ENCODE results near the gene FAM3C. TPM values are rescaled to one million over a fixed set of nuclear protein-coding genes. Genes with fewer than 3 reads are reported as not detected.
"Not testable (repeated sequence)": the region's sequence is repeated elsewhere in the genome, so short reads cannot be mapped to it uniquely, and the experiment has no call there.

The FAM3C gene
- total RNA-seq, 1 donor from 2014 or later: 203 TPM

DNA sequence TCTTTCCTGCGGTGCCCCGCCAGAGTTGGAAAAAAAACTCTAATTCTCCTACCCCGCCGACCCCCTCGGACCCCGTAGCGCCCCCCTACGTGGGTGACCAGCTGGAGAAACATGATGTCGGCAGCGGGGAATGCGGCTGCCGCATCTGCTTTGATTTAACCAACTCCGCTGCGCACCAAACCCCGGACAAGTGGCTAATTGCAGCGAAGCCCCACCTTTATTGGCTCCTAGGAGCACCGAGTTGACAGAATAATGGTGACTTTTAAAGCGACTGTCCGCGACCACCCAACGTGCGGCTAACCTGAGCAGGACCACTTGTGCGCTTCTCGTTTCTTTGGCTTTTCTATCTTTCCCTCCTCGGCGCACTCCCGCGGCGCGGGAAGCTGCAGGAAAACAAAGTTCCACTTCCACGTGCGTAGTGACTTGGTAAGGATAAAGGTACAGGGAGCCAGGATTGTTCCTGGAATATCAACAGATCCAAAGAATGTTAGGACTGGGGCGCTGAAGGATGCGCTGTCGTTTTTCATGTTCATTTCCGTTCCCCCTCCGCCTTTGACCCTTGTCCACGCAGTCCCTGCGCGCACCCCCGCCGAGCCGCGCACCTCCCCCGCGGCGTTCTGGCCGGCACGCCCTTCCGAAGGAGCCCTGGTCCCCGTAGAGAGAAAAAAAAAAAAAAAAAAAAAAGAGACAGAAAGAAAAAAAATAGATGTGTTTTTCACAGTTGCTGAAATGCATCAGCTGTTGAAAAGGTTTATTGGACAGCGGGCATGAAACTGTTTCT is 65.9 kb downstream of the FAM3C start:
- no peak for DNase-seq (ENCODE audit: low read depth)

DNA sequence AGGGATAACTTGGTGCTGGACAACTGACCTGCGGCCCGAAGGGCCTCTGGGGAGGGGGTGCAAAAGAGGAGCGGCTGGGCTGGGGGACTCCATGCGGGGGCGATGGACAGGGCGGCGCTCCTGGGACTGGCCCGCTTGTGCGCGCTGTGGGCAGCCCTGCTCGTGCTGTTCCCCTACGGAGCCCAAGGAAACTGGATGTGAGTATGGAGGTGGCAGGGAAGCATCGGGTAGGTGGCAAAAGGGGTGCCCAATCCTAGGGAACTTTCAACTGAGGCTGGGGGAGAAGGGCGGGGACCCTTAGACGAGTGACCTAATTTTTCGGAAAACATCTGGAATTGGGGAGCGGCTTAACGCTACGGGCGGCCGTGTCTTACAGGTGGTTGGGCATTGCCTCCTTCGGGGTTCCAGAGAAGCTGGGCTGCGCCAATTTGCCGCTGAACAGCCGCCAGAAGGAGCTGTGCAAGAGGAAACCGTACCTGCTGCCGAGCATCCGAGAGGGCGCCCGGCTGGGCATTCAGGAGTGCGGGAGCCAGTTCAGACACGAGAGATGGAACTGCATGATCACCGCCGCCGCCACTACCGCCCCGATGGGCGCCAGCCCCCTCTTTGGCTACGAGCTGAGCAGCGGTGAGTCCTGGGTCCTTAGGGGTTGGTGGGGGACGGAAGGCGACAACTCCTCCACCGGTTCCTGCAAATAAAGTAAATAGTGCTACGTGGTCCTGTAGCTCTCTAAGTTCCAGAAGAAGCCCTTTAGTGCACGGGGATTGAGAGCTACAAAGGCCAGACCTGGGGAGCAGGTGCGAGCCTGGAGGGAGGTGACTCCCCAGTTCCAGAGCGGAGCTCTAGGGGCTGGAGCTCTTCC is 66.7 kb downstream of the FAM3C start:
- no peak for DNase-seq (ENCODE audit: low read depth)

DNA sequence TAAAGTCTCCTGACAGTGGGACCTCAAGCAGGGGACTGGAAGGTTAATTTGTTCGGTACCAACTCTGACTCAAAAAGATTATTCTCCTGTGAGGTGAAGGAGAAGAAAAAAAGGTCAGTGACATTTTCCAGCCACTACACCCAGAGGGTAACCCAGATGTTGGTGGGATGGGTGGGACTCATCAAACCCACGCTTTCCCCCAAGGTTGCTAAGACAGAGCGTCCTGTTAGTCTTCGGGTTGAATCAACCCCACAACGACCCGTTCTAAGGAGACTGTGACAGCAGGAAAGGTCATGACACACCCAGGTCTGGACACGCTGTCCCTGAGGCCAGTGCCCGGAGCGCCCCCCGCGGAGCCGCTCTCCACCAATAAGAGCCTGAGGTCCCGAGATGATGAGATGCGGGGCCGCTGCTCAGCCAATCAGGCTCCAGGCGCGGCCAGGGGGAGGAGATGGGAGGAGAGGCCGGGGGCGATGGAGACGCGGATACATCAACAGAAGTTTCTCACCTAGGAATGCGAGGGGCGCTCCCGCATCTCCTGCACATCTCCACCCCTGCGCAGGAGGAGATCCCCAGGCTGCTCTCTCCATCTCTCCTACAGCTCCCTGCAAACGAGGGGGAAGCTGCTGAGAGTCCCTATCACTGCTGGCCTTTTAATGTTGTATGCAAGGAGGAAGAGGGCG is 67.5 kb downstream of the FAM3C start, which contains the start of gene WNT16:
TSS of gene WNT16 (plus strand) at position 493 of the 683 bp plus-strand sequence. CDS start 293 bp downstream, outside the sequence.
- no peak for DNase-seq (ENCODE audit: low read depth)

DNA sequence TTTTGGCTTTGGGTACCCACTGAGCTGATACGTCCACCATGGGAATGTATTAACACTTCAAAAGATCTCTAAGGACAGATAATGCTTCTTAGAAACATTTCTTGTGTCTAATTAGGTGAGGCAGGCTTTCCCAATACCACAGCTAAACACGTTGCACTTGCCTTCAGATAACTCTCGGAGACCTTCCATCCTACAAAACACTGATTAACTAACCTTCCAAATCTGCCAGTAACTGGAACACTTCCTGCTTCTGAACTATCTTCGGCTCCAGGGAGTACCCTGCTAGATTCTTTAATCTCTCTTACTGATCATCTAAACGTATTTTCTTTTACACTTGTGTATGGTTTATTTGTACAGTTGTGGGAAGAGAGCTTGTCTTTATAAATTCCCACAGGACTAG is 68.4 kb downstream of the FAM3C start:
- no peak for DNase-seq (ENCODE audit: low read depth)

DNA sequence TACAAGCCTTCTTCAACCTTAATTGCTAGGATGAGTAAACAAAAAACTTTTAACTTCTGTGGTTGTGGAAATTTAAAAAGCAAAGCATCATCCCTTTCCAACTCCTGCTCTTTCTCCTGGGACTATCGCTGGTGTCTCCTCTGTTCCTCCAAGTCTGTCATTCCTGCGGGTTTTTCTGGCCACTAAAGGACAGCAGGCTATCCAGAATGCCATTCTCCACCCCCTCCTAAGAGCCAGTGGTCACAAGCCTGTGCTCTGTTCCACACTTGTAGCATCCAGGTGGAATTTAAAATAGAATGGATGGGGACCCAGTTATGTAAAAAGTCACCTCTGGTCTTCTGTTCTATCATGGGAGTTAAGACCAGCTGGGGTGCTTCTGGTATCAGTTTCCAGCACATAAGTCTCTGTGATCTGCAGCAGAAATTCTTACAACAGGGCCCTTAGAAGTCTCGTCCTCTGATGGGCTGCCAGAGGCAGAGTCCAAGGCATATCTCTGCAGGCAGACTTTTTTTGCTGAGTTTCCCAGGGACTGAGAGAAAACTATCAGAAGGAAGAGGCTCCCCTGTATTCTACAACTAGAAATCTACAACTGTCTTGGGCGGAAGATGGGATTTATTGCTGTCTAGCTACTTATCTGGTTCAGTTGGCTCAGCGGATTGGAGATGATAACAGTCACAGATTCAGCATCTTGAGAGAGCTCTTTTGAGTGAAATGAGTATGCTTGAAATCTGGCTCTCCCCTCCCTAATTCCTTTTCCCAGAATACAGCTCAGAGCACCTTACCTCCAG is 72.4 kb downstream of the FAM3C start:
- no peak for DNase-seq (ENCODE audit: low read depth)

DNA sequence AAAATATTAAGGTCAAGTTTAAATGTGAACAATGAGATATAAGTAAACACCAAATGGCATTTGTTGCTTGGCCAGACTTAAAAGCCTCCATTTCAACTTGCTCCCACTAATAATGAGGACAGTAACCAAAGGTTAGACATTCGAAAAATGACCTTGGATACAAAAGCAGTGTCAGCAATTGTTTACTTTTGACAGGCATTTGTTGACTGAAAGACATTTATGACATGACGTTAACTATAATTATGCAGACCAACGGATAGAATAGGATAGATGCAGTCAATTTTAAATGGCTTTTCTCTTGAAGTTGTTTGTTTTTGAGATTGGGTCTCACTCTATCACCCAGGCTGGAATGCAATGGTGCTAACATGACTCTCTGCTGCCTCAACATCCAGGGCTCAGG is 73.6 kb downstream of the FAM3C start:
- no peak for DNase-seq (ENCODE audit: low read depth)

DNA sequence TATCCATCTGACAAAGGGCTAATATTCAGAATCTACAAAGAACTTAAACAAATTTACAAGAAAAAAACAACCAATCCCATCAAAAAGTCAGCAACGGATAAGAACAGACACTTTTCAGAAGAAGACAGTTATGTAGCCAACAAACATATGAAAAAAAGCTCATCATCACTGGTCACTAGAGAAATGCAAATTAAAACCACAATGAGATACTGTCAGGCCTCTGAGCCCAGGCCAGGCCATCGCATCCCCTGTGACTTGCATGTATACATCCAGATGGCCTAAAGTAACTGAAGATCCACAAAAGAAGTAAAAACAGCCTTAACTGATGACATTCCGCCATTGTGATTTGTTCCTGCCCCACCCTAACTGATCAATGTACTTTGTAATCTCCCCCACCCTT is 80.9 kb downstream of the FAM3C start:
- not testable (repeated sequence) for DNase-seq (ENCODE audit: low read depth)

DNA sequence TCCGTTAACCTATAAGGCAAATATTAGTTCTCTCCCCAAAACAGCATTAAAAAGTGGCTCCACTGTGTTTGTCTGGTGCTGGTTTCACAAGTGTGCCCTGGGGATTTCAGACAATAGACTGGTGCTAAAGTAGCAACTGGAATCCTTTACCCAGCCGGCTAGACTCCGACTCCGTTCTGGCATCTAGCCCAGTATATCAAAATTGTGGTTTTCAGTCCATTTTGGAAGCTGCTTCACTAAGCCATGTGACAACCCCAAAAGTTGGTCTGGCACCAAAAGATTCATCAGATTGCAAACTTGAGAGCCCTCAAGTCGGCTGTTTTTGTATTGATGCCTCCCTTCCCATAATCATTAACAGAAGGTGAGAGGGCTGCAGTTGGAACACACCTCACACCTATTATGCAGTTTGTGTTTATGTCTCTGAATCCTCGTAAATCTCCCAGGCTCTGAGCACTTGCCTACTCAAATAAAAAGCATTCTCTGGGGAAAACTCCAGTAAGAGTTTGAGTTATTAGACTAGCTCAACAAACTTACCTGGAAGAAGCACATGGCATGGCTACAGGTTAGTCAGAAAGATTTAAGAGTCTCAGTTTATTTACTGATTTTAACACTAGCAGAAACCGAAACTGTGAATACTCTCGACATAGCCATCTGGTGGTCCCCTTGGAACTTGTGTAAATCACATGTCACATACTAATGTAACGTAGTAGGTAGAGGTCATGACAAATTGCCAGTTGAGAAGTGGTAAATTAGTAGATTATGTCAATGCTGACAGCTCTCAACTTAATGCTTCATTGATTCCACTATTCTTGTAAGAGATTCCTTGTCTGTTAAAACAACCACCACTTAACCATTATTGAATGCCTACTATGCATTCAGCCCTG is 82.1 kb downstream of the FAM3C start:
- DNase-seq (ENCODE audit: low read depth): peak; percentile 93

DNA sequence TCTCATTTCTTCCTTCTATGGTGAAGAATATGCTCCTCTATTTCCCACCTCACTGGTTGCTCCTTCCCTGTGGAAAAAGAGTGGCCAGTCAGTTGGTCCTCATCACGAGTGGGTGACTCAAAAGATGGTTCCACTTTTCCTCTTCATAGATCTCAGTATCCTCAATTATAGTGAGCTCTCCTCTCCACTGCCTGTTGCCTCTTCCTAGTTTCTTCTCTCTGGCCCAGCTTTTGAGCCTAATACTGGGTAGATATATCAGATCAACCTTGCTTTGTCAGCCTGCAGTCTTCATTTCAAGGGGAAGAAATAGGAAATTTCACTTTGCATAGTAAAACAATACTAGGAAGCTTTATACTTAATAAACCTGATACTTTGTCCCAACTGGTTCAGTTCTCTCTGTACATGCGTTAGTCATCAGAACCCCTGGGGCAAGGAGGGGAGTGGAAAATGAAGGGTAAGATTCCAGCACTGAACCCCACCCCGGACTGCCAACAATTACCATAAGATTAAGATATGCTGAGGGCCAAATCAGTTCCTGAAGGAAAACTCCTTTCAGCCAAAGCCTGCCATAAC is 82.8 kb downstream of the FAM3C start:
- DNase-seq (ENCODE audit: low read depth): peak; percentile 76

DNA sequence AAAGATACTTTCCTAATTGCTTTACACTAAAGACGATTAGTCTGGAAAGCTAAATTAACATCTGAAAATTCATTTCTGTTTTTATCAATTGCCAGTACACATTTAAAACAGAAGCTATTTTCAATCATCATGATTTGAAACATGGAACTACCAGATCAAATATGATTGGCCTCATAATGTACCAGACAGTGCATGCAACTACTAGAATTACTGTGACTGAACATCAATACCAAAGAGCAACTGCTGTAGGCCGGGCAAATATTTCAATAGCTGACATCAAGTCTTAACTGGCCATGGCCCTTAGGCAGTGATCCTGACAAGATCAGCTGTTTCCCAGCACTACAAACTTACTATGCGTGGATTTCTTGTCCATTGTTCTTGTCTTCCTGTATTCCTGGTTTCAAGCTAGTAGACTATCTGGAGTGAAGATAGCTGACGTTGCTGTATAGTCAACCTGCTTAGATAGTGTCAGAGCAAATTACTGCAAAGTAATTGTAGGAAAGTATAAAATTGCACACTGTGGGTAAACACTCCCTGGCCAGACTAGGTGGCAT is 89.0 kb downstream of the FAM3C start:
- DNase-seq (ENCODE audit: low read depth): no peak

DNA sequence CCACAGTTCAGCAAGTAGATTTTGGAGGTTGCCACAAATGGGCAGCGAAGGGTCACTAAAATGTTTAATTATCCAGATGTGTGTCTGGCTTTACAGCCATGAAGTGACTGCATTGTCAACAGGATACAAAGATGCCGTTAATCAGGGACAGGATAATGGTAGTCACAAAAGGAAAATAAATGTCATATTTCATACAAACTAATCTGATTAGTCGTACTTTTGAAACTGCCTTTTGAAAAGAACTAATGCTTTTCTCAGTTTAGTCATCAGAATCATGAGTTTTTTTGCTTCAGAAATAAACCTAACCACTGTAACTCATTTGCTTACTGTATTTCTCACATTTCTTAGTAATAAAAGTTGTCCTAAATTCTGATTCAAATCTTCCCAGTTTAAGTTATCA is 89.5 kb downstream of the FAM3C start:
- DNase-seq (ENCODE audit: low read depth): no peak

DNA sequence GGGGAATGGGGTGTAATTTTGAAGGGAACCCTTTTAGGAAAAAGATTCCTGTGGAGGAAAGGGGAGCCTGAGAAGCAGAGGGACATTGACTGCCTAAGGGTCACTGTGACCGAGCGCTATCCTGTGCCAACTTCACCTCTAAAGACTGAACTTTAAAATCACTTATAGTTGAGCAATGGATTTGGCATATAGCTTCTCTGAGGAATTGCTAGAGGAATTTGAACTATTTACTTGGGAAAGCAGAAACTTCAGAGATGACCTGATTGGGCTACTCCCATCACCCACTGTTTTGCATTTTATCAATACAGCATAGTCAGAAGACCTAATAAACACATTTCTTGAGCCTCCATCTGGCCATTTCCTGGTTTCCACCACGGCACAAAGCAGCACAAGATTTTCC is 91.0 kb downstream of the FAM3C start:
- peak; percentile 27 for DNase-seq (ENCODE audit: low read depth)

DNA sequence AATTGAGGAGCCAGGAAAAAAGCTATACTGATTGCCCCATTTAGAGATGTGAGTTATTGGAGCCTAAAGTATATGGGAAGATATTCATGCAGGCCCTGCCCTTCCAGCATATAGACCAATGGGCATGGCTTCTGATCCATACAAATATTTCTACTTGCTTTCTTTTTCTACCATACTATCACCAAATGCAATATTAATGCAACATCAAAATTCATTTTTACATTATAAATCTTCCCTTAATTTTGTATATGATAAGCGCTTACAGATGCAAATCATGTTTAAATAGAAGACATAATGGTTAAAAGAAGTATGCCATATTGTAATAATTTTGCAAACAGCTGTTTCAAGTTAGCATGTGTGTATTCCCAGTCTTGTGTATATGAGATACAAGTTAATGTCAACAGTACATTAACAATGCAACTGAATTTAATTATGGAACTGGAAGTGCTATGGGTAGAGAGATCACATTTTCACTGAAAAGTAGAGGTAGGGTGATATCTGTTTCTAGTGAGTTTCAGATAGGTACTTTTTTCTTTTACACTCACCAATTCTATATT is 91.9 kb downstream of the FAM3C start:
- DNase-seq (ENCODE audit: low read depth): no peak

DNA sequence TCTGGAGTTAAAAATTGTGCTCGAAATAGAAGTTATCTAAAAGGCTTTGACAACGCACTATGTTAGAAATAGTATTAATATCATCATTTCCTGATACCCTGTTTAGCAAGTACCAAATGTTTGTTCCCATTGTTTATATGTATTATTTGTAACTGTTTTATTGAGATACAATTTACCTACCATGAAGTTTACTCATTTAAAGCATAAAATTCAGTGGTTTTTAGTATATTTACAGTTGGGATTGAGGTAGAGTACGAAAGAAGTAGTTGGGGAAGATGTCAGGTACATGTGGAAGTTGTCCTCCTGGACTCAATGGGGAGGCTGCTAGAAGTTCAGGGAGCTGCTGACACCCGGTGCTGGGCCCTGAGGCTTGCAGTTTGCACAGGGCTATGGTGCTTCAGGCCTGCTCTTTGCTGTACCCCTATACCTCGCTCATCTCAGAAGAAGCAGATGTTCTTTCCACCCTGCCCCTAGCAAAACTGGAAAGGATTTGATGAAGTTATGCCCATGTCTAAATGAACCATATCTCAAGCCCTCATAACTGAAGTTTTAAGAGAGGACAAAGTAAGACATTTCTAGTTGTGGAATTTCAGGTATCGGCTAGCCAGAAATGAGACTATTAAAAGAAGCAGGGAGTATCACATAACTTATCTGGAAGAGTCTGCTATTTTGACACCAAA is 92.5 kb downstream of the FAM3C start:
- no peak for DNase-seq (ENCODE audit: low read depth)

DNA sequence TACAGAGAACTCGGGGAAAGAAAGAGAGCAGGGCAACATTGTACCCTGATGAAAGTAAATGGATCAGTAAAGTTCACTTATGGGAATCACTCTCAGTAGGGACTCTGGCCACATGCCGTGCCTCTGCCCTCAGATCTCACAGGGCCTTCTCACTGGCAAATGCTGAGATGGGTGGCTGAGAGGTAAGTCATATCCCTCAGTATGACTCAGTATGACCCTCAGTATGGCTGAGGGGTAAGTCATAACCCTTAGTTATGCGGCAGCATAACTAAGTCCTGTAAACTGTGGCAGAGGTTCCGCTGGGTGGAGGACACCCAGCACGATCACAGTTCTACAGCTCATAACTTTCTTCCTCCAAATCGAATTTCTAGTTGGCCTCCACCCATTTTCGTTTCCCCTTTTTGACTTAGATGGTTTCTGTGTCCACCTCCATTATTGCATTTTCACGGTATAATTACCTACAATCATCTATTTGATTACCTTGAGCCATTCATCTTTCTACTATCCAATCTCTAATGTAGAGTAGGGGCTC is 93.8 kb downstream of the FAM3C start:
- DNase-seq (ENCODE audit: low read depth): peak; percentile 15

DNA sequence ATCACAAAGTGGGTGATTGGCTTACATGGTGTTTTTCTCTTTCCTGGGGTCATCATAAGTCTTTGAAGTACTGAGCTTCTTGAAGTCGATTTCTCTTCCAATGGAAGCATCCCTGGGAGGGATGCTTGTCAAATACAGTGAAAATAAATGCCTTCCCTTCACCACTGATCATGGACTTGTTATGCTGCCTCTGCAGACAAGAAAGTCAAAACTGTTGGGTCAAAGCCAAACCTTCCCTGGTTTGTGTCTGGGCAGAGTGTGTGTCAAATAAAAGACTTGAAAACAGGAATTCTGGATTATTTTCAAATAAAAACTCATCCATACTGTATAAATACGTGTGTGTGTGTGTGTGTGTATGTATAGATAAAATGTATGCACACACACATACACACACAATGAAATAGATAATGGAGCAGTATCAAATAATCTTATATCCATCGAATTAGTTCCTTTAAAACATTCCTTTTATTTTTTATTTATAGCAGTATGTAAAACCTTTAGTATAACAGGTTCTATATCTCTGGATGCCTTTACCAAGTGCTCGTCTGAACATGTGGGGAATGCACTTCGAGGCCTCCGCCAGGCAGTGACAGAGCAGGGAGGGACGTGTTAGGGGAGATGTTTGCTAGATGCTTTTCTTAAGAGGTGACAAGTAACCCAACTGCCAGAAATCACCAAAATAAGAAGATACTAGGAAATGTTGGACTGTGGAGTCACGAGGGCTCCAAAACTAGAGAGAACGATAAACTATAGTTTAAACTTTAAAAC is 94.5 kb downstream of the FAM3C start:
- no peak for DNase-seq (ENCODE audit: low read depth)

DNA sequence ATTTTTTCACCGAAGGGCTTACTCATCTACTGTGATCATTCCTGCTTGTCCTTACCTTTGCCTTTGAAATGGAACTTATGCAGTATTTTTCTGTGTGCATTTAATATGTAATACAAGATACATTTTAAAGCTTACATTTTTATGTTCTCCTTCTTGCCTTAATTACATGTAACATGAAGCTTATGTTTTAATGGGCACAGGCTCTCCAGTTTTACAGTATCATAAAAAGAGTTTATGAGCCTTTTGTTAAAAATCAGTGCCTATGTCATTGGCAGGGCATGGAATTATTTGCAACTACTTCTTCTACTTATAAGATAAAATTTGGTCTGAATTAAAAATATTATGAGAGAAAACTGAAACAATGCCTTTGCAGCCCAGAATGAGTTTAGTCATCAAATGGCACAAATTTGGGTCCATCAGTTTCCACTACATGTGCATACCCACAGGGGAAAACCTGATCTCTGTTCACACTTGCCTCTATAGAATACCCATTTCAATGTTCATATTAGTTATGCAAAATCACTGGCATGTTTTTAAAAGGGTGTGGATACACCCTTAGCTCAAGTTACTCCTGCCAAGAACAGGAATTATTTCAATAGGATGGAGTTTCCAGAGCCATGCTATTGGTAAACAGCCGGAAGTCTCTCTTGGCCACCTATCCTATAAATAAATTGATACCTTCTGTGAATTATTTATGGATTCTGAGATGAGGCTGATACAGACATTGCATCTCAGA is 95.3 kb downstream of the FAM3C start:
- DNase-seq (ENCODE audit: low read depth): no peak

Data from renal cortical epithelial cell (primary cell).